IPS-18c (cell line): ENCODE data around the gene HK3.

Experiments used
- H3K4me3 ChIP-seq: 2 replicates; pipeline ENCODE4 v1.7.0; 2013; ENCODE audit warnings: low read depth, mild to moderate bottlenecking, low read length, moderate library complexity; ENCODE audit not compliant: insufficient read depth
- H3K9me3 ChIP-seq: one replicate; pipeline ENCODE4 v1.6.1; 2013; ENCODE audit warnings: mild to moderate bottlenecking, low read length, moderate library complexity; ENCODE audit not compliant: control insufficient read depth, insufficient read depth

The HK3 gene

GRCh38 chr5:176847726-176848290 is 51.3 kb downstream of the HK3 start:
- Histone ChIP-seq H3K4me3 (no peak overlapping the region), H3K9me3 (no peaks in the 10 kb centered on the region)

DNA sequence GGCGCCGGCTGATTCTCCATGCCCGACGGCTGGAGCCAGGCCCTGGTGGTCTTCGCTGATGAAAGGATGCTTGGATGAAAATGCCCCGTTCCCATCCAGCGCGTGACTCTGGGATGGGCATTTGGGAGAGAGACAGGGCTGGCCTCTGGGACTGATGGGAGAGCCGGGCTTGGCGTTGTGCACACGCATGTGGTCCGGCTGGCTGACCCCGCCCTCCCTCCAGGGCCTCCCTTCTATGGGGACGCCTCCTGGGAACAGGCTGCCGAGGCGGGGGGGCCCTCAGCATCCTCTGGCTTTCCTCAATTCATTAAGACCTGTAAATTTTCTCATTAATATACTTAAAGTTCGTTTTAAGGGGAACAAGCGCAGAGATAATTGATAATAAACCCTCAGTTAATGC is 52.0 kb downstream of the HK3 start:
- H3K9me3 ChIP-seq: no peaks in the 10 kb centered on the region
- no peak overlapping the region for H3K4me3 ChIP-seq

GRCh38 chr5:176846335-176847140 is 52.6 kb downstream of the HK3 start:
- H3K4me3 ChIP-seq: no peak overlapping the region

DNA sequence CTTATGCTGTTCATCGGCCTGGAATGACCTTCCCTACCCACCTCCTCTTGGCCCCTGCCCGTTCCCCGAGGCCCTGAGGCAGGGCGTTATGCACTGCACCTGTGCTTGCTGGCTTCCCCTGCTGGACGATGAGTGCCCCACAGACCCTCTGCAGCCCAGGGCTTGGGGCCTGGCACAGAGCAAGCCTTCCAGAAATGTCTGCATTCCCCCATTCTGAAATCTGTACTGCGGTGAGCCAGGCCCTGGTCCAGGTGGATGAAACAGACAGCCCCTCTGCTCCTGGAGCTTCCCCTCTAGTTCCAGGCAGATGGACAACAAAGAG is 53.8 kb downstream of the HK3 start:
- Histone ChIP-seq H3K9me3 (no peaks in the 10 kb centered on the region), H3K4me3 (no peak overlapping the region)

More at GRCh38 chr5:176846335-176847140, 52.6 kb downstream of the HK3 start:
- no peaks in the 10 kb centered on the region for H3K9me3 ChIP-seq

- H3K4me3 ChIP-seq: no peak overlapping the region
- no peaks in the 10 kb centered on the region for H3K9me3 ChIP-seq
These were observed 54.3 kb downstream of the HK3 start for GRCh38 chr5:176844706-176845391.

GRCh38 chr5:176844281-176844680 is 54.9 kb downstream of the HK3 start:
- H3K4me3 ChIP-seq: no peak overlapping the region
- H3K9me3 ChIP-seq: no peaks in the 10 kb centered on the region

GRCh38 chr5:176843673-176844072 is 55.5 kb downstream of the HK3 start:
- Histone ChIP-seq H3K9me3 (no peaks in the 10 kb centered on the region), H3K4me3 (no peak overlapping the region)

DNA sequence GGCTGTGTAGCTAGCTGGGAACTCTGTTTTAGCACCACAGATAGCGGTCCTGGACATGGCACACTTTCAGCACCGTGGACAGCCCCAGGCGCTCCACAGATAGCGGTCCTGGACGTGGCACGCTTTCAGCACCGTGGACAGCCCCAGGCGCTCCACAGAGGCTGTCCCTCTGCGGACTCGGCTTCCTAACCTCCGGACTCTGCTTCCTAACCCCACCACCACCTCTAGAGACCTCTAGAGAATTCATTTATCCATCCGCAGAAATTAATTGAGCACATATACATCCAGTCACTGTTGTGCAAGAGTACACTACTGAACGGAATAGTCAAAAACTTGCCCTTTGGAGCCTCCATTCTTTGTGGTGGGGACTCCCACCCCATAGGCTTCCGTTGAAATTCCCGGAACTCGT is 61.4 kb downstream of the HK3 start:
- no peak overlapping the region for H3K4me3 ChIP-seq

DNA sequence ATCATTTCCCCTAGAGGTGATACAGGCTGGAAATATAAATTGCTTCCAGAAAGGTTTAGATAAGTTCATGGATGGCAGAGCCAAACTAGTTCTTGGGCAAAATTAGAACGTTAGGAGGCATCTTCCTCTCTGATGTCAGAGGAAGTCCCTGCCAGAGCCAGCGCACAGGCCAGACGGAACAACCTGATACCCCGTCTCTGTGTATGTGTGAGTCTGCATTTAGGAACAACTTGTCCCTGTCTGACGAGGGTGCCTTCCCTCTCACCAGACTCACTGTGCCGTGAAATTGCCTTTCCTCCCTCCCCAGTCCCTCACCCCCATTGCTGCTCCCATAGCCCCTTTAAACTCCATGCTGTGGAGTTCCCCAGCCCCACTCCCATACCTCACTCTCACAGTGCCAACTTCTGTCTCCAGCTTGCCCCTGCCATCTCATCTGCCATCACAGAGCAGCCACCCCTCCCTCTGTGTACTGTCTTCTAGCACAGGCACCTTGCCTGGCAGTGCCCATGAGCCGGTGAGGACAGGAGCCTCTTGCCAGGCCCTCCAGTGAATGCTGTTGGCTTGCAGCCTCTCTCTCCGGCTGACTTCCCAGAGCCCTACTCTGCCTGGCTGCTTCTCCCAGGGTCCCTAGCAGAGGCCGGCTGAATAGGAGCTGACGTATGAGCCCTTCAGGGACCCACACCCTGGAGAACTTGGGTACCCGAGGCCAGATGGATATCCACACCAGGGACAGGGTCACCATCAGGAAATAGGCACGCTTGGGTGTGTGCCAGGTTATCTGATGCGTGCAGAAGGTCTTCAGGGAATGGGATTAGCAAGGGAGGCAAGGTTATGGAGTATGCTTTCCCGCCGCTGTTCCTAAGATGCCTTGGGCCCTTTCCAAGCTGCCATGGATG is 62.1 kb downstream of the HK3 start:
- no peak overlapping the region for H3K4me3 ChIP-seq

More for the DNA sequence above, 61.4 kb downstream of the HK3 start:
- peaks cover 2% of the 10 kb centered on the region for H3K9me3 ChIP-seq

DNA sequence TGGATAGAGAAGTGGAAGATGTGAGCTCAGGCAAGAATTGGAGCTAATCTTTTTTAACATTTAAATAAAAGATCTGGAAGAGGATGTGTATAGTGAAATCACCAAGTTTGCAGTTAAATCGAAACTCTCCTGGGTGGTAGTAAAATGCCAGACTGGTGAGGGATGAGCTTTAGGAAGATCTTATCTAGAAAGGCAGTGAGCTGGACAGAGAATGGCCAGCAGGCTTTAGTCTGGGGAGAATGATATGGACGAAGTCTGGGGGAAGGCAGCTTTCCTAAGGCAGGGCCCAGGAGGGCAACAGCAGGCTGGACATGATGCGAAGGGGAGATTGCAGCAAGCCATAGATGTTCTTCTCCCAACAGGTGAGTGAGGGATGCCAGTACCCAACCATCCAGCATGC is 63.2 kb downstream of the HK3 start:
- Histone ChIP-seq H3K9me3 (peaks cover 2% of the 10 kb centered on the region), H3K4me3 (no peak overlapping the region)

More for the DNA sequence above, 62.1 kb downstream of the HK3 start:
- H3K9me3 ChIP-seq: peaks cover 2% of the 10 kb centered on the region

DNA sequence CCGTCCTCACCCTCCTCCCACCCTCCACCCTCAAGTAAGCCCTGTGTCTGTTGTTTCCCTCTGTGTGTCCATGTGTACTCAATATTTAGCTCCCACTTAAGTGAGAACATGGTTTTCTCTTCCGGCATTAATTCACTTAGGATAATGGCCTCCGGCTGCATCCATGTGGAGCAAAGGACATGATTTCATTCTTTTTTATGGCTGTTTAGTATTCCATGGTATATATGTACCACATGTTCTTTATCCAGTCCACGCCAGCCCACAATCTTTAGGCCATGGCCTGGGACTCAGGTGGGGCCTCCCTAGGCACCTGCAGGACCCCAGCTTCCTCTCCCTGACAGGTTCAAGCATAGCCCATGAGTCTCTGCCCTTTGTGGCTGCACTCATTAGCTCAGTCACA is 65.9 kb downstream of the HK3 start:
- Histone ChIP-seq H3K9me3 (peaks cover 2% of the 10 kb centered on the region), H3K4me3 (no peak overlapping the region)

- H3K4me3 ChIP-seq: no peak overlapping the region
- peaks cover 2% of the 10 kb centered on the region for H3K9me3 ChIP-seq
These were observed 67.0 kb downstream of the HK3 start for GRCh38 chr5:176832162-176832561.

DNA sequence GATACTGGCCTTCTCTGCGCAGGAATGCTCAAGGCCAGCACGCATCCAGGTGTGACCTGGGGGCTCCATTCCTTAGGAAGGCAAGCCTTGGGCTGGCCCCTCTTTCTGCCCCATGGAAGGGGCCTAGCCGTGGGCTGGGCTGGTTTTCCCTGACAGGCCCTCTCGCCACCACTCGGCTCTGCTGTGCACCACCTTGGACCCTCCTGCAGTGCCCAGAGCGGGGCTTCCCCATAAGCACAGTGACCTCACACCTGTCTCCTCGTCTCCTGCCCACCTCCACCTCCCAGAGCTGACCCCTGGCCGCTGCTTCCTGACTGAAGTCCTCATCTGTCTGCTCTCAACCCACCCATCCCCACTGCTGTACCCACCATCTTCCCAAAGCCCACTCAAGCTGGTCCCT is 67.7 kb downstream of the HK3 start:
- H3K4me3 ChIP-seq: no peak overlapping the region
- peaks cover 2% of the 10 kb centered on the region for H3K9me3 ChIP-seq

DNA sequence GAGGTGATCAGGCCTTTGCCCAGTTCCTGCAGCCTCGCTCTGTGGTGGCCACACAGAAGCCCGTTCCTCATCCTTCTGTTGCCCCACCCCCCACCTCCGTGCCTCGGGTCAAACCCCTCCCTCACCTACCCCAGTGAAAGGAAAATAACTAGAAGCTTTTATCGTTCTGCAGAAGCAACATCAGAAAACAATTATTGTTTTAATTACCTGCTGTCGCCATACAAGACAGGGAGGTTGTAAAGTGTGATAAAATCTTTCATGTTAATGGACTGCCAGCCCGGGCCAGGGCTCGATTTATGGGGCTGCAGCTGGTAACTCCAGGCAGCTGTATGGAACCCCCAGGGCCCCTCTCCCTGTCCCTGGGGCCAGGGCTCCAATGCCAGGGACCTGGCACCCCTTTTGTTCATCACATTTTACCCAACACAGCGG is 68.1 kb downstream of the HK3 start:
- H3K9me3 ChIP-seq: peaks cover 2% of the 10 kb centered on the region
- H3K4me3 ChIP-seq: no peak overlapping the region
